HCT116 (cell line): ENCODE data around the gene VASH1.

ENCODE experiments used
- CBX3 ChIP-seq: IDR thresholded peaks from 2 replicates; pipeline ENCODE4 v1.6.1; 2012; ENCODE audit warnings: low read depth
- ELF1 ChIP-seq: IDR thresholded peaks from 2 replicates; pipeline ENCODE4 v1.6.1; 2012; ENCODE audit warnings: low read depth, borderline replicate concordance
- JUND ChIP-seq: IDR thresholded peaks from 2 replicates; pipeline ENCODE4 v1.6.1; 2012
- POLR2A ChIP-seq: IDR thresholded peaks from 2 replicates; pipeline ENCODE4 v1.7.0; 2011; ENCODE audit warnings: borderline replicate concordance; ENCODE audit not compliant: insufficient read depth, insufficient read length; ENCODE audit errors: extremely low read depth
- SP1 ChIP-seq: IDR thresholded peaks from 2 replicates; pipeline ENCODE4 v1.6.1; 2012; ENCODE audit warnings: low read depth
- SRF ChIP-seq: IDR thresholded peaks from 2 replicates; pipeline ENCODE4 v1.6.1; 2012; ENCODE audit warnings: low read depth
- TF ChIP-seq, protein P1 (sequence below), 3 experiments: fragments of 200-600 bp in 1 of 3; sonication (generic) in 1 of 3; IDR thresholded peaks in 2 of 3; conservative IDR thresholded peaks in 1 of 3; 2 replicates each; pipeline ENCODE4 v1.5.1; 2012 to 2017; ENCODE audit warnings: low read depth in 2 of 3, low read length in 2 of 3, antibody characterized with exemption in 1 of 3, borderline replicate concordance in 1 of 3, control low read depth in 1 of 3, mild to moderate bottlenecking in 1 of 3, mixed read lengths in 1 of 3, mixed run types in 1 of 3, moderate library complexity in 1 of 3; ENCODE audit not compliant: insufficient read depth in 1 of 3
- TF ChIP-seq, protein P2 (sequence below): IDR thresholded peaks from 2 replicates; pipeline ENCODE4 v1.6.1; 2012
- TF ChIP-seq, protein P3 (sequence below): IDR thresholded peaks from 2 replicates; pipeline ENCODE4 v1.6.1; 2012

DNA sequence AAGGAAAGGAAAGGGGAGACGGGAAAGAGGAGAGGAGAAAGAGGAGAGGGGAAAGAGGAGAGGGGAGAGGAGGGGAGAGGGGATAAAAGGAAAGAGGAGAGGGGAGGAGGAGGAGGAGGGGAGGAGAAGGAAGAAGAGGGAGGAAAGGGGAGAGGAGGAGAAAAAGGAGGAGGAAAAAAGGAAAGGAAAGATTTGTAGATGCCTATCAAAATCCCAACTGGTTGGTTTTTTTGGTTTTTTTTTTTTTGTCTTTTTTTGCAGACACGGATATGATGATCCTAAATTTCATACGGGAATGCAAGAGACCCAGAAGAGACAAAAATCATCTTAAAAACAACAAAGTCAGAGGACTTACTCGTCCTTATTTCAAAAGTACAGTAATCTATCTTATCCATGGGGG is 32.1 kb downstream of the VASH1 start:
- no peak for TF ChIP-seq SRF
- TF ChIP-seq, protein P1, sequence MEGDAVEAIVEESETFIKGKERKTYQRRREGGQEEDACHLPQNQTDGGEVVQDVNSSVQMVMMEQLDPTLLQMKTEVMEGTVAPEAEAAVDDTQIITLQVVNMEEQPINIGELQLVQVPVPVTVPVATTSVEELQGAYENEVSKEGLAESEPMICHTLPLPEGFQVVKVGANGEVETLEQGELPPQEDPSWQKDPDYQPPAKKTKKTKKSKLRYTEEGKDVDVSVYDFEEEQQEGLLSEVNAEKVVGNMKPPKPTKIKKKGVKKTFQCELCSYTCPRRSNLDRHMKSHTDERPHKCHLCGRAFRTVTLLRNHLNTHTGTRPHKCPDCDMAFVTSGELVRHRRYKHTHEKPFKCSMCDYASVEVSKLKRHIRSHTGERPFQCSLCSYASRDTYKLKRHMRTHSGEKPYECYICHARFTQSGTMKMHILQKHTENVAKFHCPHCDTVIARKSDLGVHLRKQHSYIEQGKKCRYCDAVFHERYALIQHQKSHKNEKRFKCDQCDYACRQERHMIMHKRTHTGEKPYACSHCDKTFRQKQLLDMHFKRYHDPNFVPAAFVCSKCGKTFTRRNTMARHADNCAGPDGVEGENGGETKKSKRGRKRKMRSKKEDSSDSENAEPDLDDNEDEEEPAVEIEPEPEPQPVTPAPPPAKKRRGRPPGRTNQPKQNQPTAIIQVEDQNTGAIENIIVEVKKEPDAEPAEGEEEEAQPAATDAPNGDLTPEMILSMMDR (IDR thresholded peaks at IDR 0.05 in 2 of 3, conservative IDR thresholded peaks at IDR 0.05 in 1 of 3; ENCODE audit: borderline replicate concordance in 1 of 3, insufficient read depth in 1 of 3, low read depth in 2 of 3, low read length in 2 of 3), result no peak
- TF ChIP-seq CBX3, result no peak
- TF ChIP-seq SP1, result no peak
- no peak for TF ChIP-seq JUND
- TF ChIP-seq, protein P2, sequence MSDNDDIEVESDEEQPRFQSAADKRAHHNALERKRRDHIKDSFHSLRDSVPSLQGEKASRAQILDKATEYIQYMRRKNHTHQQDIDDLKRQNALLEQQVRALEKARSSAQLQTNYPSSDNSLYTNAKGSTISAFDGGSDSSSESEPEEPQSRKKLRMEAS, result no peak
- TF ChIP-seq, protein P3, sequence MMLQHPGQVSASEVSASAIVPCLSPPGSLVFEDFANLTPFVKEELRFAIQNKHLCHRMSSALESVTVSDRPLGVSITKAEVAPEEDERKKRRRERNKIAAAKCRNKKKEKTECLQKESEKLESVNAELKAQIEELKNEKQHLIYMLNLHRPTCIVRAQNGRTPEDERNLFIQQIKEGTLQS, result no peak
- no peak for TF ChIP-seq ELF1
- no peak for TF ChIP-seq POLR2A
